ENCODE measurements around the gene BTK.

BTK gene

DNA sequence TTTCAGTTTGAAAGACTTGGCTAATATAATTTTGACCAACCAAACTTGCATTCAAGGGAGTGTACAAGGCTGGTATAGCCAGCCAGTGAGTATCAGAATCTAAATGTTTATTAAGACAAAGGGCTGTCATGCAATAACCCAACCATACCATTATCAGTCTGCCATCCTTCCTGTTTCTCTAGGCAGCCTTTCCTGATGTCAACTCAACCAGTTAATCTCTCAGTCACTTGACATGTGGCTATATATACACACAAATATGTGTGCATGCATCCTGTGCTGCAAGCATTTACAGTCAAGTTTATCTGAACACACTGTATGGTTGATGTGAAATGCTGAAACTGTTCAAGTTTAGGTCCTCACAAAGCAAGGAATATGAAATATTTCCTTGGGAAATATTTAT, 17.2 kb downstream of the BTK start:
- no peak for DNase-seq (ENCODE audit: low read depth)
- TF ChIP-seq, protein P1, sequence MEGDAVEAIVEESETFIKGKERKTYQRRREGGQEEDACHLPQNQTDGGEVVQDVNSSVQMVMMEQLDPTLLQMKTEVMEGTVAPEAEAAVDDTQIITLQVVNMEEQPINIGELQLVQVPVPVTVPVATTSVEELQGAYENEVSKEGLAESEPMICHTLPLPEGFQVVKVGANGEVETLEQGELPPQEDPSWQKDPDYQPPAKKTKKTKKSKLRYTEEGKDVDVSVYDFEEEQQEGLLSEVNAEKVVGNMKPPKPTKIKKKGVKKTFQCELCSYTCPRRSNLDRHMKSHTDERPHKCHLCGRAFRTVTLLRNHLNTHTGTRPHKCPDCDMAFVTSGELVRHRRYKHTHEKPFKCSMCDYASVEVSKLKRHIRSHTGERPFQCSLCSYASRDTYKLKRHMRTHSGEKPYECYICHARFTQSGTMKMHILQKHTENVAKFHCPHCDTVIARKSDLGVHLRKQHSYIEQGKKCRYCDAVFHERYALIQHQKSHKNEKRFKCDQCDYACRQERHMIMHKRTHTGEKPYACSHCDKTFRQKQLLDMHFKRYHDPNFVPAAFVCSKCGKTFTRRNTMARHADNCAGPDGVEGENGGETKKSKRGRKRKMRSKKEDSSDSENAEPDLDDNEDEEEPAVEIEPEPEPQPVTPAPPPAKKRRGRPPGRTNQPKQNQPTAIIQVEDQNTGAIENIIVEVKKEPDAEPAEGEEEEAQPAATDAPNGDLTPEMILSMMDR (IDR thresholded peaks at IDR 0.05; ENCODE audit: control insufficient read depth, insufficient read depth, low read depth, low read length, missing control alignments), result no peak
- H3K4me3 ChIP-seq (ENCODE audit: control insufficient read depth, low read depth, low read length), result no peak overlapping the region

DNA sequence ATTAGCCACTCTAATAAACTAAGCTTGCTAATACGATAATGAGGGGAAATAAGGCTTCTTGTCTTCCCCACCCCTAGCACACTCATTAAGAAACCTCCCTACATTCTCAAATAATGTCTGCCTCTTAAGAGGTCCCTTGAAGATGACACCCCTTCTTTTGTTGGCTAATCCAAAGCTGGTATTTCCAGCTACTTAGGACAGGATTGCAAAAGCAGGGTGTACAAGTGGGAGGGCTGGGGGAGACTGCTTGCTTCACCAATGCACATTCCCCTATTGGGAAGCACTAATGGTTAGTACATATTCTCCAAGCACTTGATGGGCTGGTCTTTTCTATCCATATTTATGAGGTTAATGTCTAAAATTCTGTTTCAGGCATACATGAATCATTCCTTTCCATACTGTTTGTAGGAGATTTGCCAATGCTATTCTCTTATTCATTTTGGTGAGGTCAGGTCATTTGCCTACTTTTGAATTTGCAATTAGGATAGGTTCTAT, 20.6 kb downstream of the BTK start:
- no peak overlapping the region for H3K4me3 ChIP-seq (ENCODE audit: control insufficient read depth, low read depth, low read length)
- DNase-seq (ENCODE audit: low read depth), result no peak
- TF ChIP-seq, protein P1 (IDR thresholded peaks at IDR 0.05; ENCODE audit: control insufficient read depth, insufficient read depth, low read depth, low read length, missing control alignments), result no peak

DNA sequence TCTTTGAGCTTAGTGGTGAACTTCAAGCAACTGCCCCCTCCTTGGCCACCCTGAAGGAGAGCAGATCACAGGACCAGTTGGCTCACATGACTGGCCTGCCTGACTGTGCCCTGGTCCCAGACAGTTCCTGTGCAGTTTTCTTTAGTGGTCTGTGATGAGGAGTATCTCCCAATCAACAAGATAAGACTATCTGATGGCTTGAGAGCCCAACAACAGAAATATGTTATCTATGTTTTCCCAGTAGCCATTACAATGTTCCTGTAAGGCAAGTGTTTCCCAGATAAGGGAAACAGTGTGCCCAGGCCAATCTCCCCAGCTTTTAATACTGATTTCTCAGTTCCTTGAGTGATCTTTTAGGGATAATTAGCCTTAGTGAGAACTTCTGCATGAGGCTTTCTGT, 23.2 kb downstream of the BTK start:
- TF ChIP-seq, protein P1 (IDR thresholded peaks at IDR 0.05; ENCODE audit: control insufficient read depth, insufficient read depth, low read depth, low read length, missing control alignments), result no peak
- no peak for DNase-seq (ENCODE audit: low read depth)
- no peak overlapping the region for H3K4me3 ChIP-seq (ENCODE audit: control insufficient read depth, low read depth, low read length)

DNA sequence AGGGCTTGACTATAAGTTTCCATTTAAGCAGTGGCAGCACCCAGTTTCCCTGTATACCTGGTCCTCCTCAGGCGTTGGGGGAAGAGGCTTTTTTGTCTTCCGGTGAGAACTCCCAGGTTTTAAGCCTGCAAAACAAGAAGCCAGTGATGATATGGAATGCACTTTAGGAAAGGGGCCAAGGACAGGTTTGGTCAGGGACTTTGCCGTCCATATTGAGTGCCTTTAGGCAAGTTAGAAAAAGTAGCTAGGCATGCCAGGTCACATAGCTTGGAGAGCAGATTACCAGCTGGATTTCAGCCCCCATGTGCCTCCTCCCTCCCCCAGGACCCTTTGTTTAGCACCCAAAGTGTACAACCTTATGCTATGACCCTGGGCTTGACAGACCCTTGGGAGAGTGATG, 23.9 kb downstream of the BTK start:
- DNase-seq (ENCODE audit: low read depth), result no peak
- TF ChIP-seq, protein P1 (IDR thresholded peaks at IDR 0.05; ENCODE audit: control insufficient read depth, insufficient read depth, low read depth, low read length, missing control alignments), result no peak
- H3K4me3 ChIP-seq (ENCODE audit: control insufficient read depth, low read depth, low read length), result no peak overlapping the region

DNA sequence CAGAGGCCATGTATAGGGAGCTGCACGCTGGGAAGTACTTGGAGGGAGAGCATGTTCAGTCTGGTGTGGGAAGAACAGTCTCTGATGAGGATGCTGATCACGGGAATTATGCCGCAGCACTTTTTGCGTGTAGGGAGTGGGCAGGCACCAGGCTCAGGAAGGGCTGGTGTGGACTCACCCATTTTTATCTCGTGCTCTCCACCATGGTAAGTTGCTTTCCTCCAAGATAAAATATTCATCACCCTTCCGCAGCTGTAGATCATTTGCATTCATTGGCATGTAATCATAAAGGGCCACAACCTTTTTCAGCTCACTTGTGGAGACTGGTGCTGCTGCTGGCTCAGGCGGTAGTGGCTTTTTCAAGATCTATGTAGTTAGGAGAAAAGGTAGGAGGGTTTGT, 25.6 kb downstream of the BTK start:
- H3K4me3 ChIP-seq (ENCODE audit: control insufficient read depth, low read depth, low read length), result no peak overlapping the region
- DNase-seq (ENCODE audit: low read depth), result no peak
- TF ChIP-seq, protein P1 (IDR thresholded peaks at IDR 0.05; ENCODE audit: control insufficient read depth, insufficient read depth, low read depth, low read length, missing control alignments), result no peak

DNA sequence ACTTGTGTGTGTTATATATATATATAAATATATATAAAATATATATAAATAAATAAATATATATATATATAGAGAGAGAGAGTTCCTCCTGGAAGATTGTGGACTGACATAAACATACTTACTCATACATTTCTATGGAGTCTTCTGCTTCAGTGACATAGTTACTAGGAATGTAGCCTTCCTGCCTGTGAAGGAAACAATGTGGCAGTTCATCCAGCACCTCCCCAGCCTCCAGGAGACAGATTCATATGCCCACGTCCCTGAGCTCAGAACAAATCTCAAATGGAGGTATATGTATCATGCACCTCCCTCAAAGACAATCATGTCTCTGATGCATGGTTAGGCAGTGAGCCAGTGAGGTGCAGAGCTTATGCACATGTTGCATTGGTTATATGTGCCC, 26.0 kb downstream of the BTK start:
- no peak overlapping the region for H3K4me3 ChIP-seq (ENCODE audit: control insufficient read depth, low read depth, low read length)
- TF ChIP-seq, protein P1 (IDR thresholded peaks at IDR 0.05; ENCODE audit: control insufficient read depth, insufficient read depth, low read depth, low read length, missing control alignments), result no peak
- DNase-seq (ENCODE audit: low read depth), result no peak

All from AG09309 (cell line).